Natural killer cell treated with Interleukin-12 subunit alpha and Interleukin-12 subunit beta and Interleukin-15 and Interleukin-18, amount 100 ng/mL, for 72 hours (primary cell): ENCODE results near the gene PRPSAP2. TPM values are rescaled to one million over a fixed set of nuclear protein-coding genes. Genes with fewer than 3 reads are reported as not detected.

Experiments used
- ATAC-seq, 2 donors: fragments of 150-1000 bp; cut with Tn5 transposase in 1 of 2; sonication (Bioruptor Pico), chemical (Tn5 transposase) in 1 of 2; 2 replicates each; pipeline ENCODE4 v1.10.0; 2021
- DNase-seq: peaks from one replicate; pipeline ENCODE4 v3.0.0; 2022; ENCODE audit warnings: low spot score
- H3K27ac Mint-ChIP-seq, 2 donors: 1 replicate in 1 of 2; 2 replicates in 1 of 2; pipeline ENCODE4 v1.8.0; 2022; ENCODE audit warnings: mixed read lengths in 2 of 2, mild to moderate bottlenecking in 1 of 2, moderate library complexity in 1 of 2
- H3K27me3 Mint-ChIP-seq, 2 donors: 1 replicate in 1 of 2; 2 replicates in 1 of 2; pipeline ENCODE4 v1.8.0; 2022; ENCODE audit warnings: mixed read lengths in 2 of 2
- H3K36me3 Mint-ChIP-seq: one replicate; pipeline ENCODE4 v1.8.0; 2022; ENCODE audit warnings: mixed read lengths
- H3K4me1 Mint-ChIP-seq, 2 donors: 1 replicate in 1 of 2; 2 replicates in 1 of 2; pipeline ENCODE4 v1.8.0; 2022; ENCODE audit warnings: low read depth in 2 of 2, mixed read lengths in 2 of 2, mild to moderate bottlenecking in 1 of 2
- H3K4me3 Mint-ChIP-seq: one replicate; pipeline ENCODE4 v1.8.0; 2022; ENCODE audit warnings: mixed read lengths
- H3K9me3 Mint-ChIP-seq: 2 replicates; pipeline ENCODE4 v1.8.0; 2022; ENCODE audit warnings: mixed read lengths
- total RNA-seq, 2 donors: library from RNA; stranded (reverse); gene quantifications; one replicate each; pipeline ENCODE4 v1.2.3, GENCODE V29; 2022

Gene PRPSAP2
- total RNA-seq, 2 donors from 2014 or later: 93.1 to 112 TPM

- Mint-ChIP-seq H3K27ac (no peak overlapping the region), H3K27me3 (peaks cover 0 to 4% of the 10 kb centered on the region in 2 donors), H3K36me3 (no peaks in the 10 kb centered on the region), H3K4me3 (no peak overlapping the region), H3K9me3 (no peaks in the 10 kb centered on the region), H3K4me1 (peaks cover 2 to 9% of the 10 kb centered on the region in 2 donors)
- ATAC-seq (no peak), DNase-seq (no peak)
Measured at GRCh38 chr17:18965530-18966236, 107.8 kb downstream of the PRPSAP2 start.

GRCh38 chr17:18966831-18967624 is 109.1 kb downstream of the PRPSAP2 start:
- no peak for DNase-seq
- no peaks in the 10 kb centered on the region for H3K36me3 Mint-ChIP-seq
- no peaks in the 10 kb centered on the region for H3K9me3 Mint-ChIP-seq
- peaks cover 0 to 2% of the 10 kb centered on the region in 2 donors for H3K27me3 Mint-ChIP-seq
- ATAC-seq: no peak
- H3K4me3 Mint-ChIP-seq: no peak overlapping the region
- H3K27ac Mint-ChIP-seq: no peak overlapping the region
- peaks cover 0 to 3% of the 10 kb centered on the region in 2 donors for H3K4me1 Mint-ChIP-seq

- no peak for DNase-seq
- peaks cover 0 to 2% of the 10 kb centered on the region in 2 donors for H3K27me3 Mint-ChIP-seq
- no peaks in the 10 kb centered on the region for H3K9me3 Mint-ChIP-seq
- H3K4me1 Mint-ChIP-seq: no peaks in the 10 kb centered on the region
- no peak for ATAC-seq
- no peak overlapping the region for H3K4me3 Mint-ChIP-seq
- no peak overlapping the region for H3K27ac Mint-ChIP-seq
- H3K36me3 Mint-ChIP-seq: no peaks in the 10 kb centered on the region
Measured at GRCh38 chr17:18967916-18968315, 110.0 kb downstream of the PRPSAP2 start.

- DNase-seq (no peak), ATAC-seq (no peak)
- no peak overlapping the region for H3K4me3 Mint-ChIP-seq
- H3K36me3 Mint-ChIP-seq: no peaks in the 10 kb centered on the region
- no peaks in the 10 kb centered on the region for H3K4me1 Mint-ChIP-seq
- peaks cover 0 to 2% of the 10 kb centered on the region in 2 donors for H3K27me3 Mint-ChIP-seq
- H3K27ac Mint-ChIP-seq: no peak overlapping the region
- H3K9me3 Mint-ChIP-seq: no peaks in the 10 kb centered on the region
Measured at GRCh38 chr17:18968345-18968744, 110.4 kb downstream of the PRPSAP2 start.

- Mint-ChIP-seq H3K9me3 (no peaks in the 10 kb centered on the region), H3K4me3 (no peak overlapping the region), H3K27ac (no peak overlapping the region)
Measured at GRCh38 chr17:18968945-18969887, 111.3 kb downstream of the PRPSAP2 start.

GRCh38 chr17:18970582-18971480 is 112.9 kb downstream of the PRPSAP2 start:
- Mint-ChIP-seq H3K9me3 (no peaks in the 10 kb centered on the region), H3K27me3 (peaks cover 0 to 1% of the 10 kb centered on the region in 2 donors), H3K4me3 (no peak overlapping the region), H3K27ac (no peak overlapping the region), H3K36me3 (no peaks in the 10 kb centered on the region), H3K4me1 (no peaks in the 10 kb centered on the region)
- DNase-seq: no peak
- ATAC-seq: no peak

More at GRCh38 chr17:18968945-18969887, 111.3 kb downstream of the PRPSAP2 start:
- Mint-ChIP-seq H3K36me3 (no peaks in the 10 kb centered on the region), H3K27me3 (peaks cover 0 to 2% of the 10 kb centered on the region in 2 donors), H3K4me1 (no peaks in the 10 kb centered on the region)
- DNase-seq (no peak), ATAC-seq (no peak)

- Mint-ChIP-seq H3K36me3 (no peaks in the 10 kb centered on the region), H3K27ac (no peak overlapping the region), H3K27me3 (no peaks in the 10 kb centered on the region), H3K9me3 (no peaks in the 10 kb centered on the region), H3K4me1 (no peaks in the 10 kb centered on the region), H3K4me3 (no peak overlapping the region)
- DNase-seq (no peak), ATAC-seq (no peak)
Measured at GRCh38 chr17:18971801-18972200, 113.9 kb downstream of the PRPSAP2 start.

GRCh38 chr17:18974407-18975149 is 116.6 kb downstream of the PRPSAP2 start:
- DNase-seq (no peak), ATAC-seq (no peak)
- Mint-ChIP-seq H3K36me3 (no peaks in the 10 kb centered on the region), H3K4me3 (no peak overlapping the region), H3K27me3 (no peaks in the 10 kb centered on the region), H3K27ac (no peak overlapping the region), H3K4me1 (no peaks in the 10 kb centered on the region), H3K9me3 (no peaks in the 10 kb centered on the region)

GRCh38 chr17:18975597-18975996 is 117.7 kb downstream of the PRPSAP2 start:
- no peaks in the 10 kb centered on the region for H3K27me3 Mint-ChIP-seq
- no peak overlapping the region for H3K4me3 Mint-ChIP-seq
- no peaks in the 10 kb centered on the region for H3K36me3 Mint-ChIP-seq
- ATAC-seq (no peak), DNase-seq (no peak)
- H3K9me3 Mint-ChIP-seq: no peaks in the 10 kb centered on the region
- no peaks in the 10 kb centered on the region for H3K4me1 Mint-ChIP-seq
- no peak overlapping the region for H3K27ac Mint-ChIP-seq

GRCh38 chr17:18976201-18976600 is 118.3 kb downstream of the PRPSAP2 start:
- no peak overlapping the region for H3K27ac Mint-ChIP-seq
- no peaks in the 10 kb centered on the region for H3K4me1 Mint-ChIP-seq
- no peak for ATAC-seq
- no peak overlapping the region for H3K4me3 Mint-ChIP-seq
- no peaks in the 10 kb centered on the region for H3K9me3 Mint-ChIP-seq
- H3K36me3 Mint-ChIP-seq: no peaks in the 10 kb centered on the region
- no peak for DNase-seq
- H3K27me3 Mint-ChIP-seq: no peaks in the 10 kb centered on the region

GRCh38 chr17:18977021-18977420 is 119.1 kb downstream of the PRPSAP2 start:
- no peaks in the 10 kb centered on the region for H3K9me3 Mint-ChIP-seq
- H3K36me3 Mint-ChIP-seq: no peaks in the 10 kb centered on the region
- no peaks in the 10 kb centered on the region for H3K4me1 Mint-ChIP-seq
- no peak overlapping the region for H3K27ac Mint-ChIP-seq
- DNase-seq: no peak
- no peak overlapping the region for H3K4me3 Mint-ChIP-seq
- no peaks in the 10 kb centered on the region for H3K27me3 Mint-ChIP-seq
- no peak for ATAC-seq

GRCh38 chr17:18977646-18978045 is 119.7 kb downstream of the PRPSAP2 start:
- no peaks in the 10 kb centered on the region for H3K36me3 Mint-ChIP-seq
- H3K4me1 Mint-ChIP-seq: no peaks in the 10 kb centered on the region
- no peak for DNase-seq
- no peak overlapping the region for H3K27ac Mint-ChIP-seq
- no peaks in the 10 kb centered on the region for H3K27me3 Mint-ChIP-seq
- H3K9me3 Mint-ChIP-seq: no peaks in the 10 kb centered on the region
- ATAC-seq: no peak
- H3K4me3 Mint-ChIP-seq: no peak overlapping the region
